ENCODE data around the gene SPOUT1. TPM values are rescaled to one million over a fixed set of nuclear protein-coding genes. Genes with fewer than 3 reads are reported as not detected.

The SPOUT1 gene
- total and polyA plus RNA-seq, 2 of the 13 experiments (the other 11 are each of a cell fraction or from before 2014, with no cell fraction given) = 39.0 to 45.8 TPM

DNA sequence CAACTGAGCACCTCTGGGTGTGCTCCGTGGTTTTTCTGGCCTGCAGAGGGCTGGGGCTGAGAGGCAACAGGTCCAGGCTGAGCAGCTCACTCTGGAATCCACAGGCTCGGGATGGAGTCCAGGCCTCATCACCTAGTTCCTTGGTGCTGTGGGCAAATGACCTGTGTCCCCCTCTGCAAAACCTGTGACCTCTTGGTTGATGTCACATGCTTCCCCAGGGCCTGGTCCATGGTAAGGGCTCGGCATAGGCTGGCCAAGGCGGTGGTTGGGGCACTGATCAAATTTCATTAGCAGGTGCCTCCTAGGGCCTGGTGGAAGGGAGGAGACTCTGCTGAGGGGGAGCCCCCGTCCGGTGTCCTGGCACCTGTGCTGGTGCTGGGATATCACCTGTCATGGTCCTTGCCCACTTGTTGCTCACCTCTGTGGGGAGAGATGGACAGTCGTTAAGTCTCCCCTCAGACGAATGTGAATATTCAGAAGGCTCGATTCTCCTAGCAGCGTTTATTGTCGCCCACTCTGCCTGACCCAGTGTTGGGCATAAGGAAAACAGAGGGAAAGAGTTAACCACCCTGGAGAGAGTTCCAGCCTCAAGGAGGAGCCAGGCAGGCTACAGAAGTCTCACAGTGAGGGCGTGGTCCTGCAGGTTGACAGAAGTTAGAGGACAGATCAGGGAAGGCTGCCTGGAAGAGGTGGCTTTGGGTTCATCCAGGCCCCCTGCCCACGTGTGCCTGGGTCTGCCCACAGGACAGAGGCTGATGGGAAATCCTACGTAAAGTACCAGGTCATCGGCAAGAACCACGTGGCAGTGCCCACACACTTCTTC is 7.8 kb downstream of the SPOUT1 start:
- peaks cover 18 to 55% of the 10 kb centered on the region in 2 experiments for H3K36me3 ChIP-seq (replicated peaks in 1 of 2; ENCODE audit: control insufficient read depth in 1 of 2, insufficient read depth in 2 of 2, low read length in 2 of 2)
- ATAC-seq (no peak), FAIRE-seq (no peak), DNase-seq (ENCODE audit: low spot score) (no peak)
- no peak overlapping the region for H3K4me2 ChIP-seq (ENCODE audit: low read depth, low read length)
- TF ChIP-seq, protein P1, sequence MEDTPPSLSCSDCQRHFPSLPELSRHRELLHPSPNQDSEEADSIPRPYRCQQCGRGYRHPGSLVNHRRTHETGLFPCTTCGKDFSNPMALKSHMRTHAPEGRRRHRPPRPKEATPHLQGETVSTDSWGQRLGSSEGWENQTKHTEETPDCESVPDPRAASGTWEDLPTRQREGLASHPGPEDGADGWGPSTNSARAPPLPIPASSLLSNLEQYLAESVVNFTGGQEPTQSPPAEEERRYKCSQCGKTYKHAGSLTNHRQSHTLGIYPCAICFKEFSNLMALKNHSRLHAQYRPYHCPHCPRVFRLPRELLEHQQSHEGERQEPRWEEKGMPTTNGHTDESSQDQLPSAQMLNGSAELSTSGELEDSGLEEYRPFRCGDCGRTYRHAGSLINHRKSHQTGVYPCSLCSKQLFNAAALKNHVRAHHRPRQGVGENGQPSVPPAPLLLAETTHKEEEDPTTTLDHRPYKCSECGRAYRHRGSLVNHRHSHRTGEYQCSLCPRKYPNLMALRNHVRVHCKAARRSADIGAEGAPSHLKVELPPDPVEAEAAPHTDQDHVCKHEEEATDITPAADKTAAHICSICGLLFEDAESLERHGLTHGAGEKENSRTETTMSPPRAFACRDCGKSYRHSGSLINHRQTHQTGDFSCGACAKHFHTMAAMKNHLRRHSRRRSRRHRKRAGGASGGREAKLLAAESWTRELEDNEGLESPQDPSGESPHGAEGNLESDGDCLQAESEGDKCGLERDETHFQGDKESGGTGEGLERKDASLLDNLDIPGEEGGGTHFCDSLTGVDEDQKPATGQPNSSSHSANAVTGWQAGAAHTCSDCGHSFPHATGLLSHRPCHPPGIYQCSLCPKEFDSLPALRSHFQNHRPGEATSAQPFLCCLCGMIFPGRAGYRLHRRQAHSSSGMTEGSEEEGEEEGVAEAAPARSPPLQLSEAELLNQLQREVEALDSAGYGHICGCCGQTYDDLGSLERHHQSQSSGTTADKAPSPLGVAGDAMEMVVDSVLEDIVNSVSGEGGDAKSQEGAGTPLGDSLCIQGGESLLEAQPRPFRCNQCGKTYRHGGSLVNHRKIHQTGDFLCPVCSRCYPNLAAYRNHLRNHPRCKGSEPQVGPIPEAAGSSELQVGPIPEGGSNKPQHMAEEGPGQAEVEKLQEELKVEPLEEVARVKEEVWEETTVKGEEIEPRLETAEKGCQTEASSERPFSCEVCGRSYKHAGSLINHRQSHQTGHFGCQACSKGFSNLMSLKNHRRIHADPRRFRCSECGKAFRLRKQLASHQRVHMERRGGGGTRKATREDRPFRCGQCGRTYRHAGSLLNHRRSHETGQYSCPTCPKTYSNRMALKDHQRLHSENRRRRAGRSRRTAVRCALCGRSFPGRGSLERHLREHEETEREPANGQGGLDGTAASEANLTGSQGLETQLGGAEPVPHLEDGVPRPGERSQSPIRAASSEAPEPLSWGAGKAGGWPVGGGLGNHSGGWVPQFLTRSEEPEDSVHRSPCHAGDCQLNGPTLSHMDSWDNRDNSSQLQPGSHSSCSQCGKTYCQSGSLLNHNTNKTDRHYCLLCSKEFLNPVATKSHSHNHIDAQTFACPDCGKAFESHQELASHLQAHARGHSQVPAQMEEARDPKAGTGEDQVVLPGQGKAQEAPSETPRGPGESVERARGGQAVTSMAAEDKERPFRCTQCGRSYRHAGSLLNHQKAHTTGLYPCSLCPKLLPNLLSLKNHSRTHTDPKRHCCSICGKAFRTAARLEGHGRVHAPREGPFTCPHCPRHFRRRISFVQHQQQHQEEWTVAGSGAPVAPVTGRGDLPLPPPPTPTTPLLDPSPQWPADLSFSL (CRISPR knock-in tag; IDR thresholded peaks at IDR 0.05) = no peak
- peak; percentile 41 for TF ChIP-seq ZFP36 (IDR thresholded peaks at IDR 0.05; ENCODE audit: borderline replicate concordance, low read depth, low read length, partially characterized antibody)
- TF ChIP-seq, protein P2, sequence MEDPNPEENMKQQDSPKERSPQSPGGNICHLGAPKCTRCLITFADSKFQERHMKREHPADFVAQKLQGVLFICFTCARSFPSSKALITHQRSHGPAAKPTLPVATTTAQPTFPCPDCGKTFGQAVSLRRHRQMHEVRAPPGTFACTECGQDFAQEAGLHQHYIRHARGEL (CRISPR knock-in tag; IDR thresholded peaks at IDR 0.05) = no peak
- TF ChIP-seq, protein P3, sequence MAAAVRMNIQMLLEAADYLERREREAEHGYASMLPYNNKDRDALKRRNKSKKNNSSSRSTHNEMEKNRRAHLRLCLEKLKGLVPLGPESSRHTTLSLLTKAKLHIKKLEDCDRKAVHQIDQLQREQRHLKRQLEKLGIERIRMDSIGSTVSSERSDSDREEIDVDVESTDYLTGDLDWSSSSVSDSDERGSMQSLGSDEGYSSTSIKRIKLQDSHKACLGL (CRISPR knock-in tag; IDR thresholded peaks at IDR 0.05) = no peak
- peaks cover 35% of the 10 kb centered on the region for H3K4me1 ChIP-seq (ENCODE audit: insufficient read depth, low read length)
- no peaks in the 10 kb centered on the region for H3K9me3 ChIP-seq (ENCODE audit: low read length)
- H2AFZ ChIP-seq (ENCODE audit: low read length) = no peak overlapping the region
- no peak overlapping the region for H3K27ac ChIP-seq (ENCODE audit: extremely low read length, insufficient read depth, low read length)
- 98% methylated on average over 10 of the region's 16 CpGs for WGBS (ENCODE audit: low lambda C conversion rate)
- POLR2A ChIA-PET = no interaction called here
- H3K79me2 ChIP-seq (ENCODE audit: insufficient read depth, low read length) = peaks cover 5% of the 10 kb centered on the region
- intact Hi-C loops (cut with micrococcal nuclease; ENCODE audit: unreplicated experiment) = no loop called here
- CTCF ChIA-PET (ENCODE audit: low intra/inter-chr PET ratio, low total read pairs) = no interaction called here
- in situ Hi-C loops (cut with HindIII; ENCODE audit: extremely low pct_ligation_motif_present, low pct_unique_long_range_greater_than_20kb) = no loop called here
- no peak overlapping the region for H3K9ac ChIP-seq (ENCODE audit: insufficient read depth, low read depth, low read length)
- no peaks in the 10 kb centered on the region for H3K27me3 ChIP-seq (ENCODE audit: control insufficient read depth in 1 of 2, insufficient read depth in 2 of 2, low read length in 2 of 2)
- H4K20me1 ChIP-seq (ENCODE audit: insufficient read depth, low read length) = no peaks in the 10 kb centered on the region
- BruUV-seq (replicated peaks) = TSS peak; percentile 26
- H3K4me3 ChIP-seq (replicated peaks in 1 of 3; ENCODE audit: insufficient read depth in 1 of 3, low read depth in 2 of 3, low read length in 3 of 3) = no peak overlapping the region
